Measurements from ENCODE around the gene DMRT1. TPM values are rescaled to one million over a fixed set of nuclear protein-coding genes. Genes with fewer than 3 reads are reported as not detected.
A peak's percentile ranks its signal among the peaks of the same experiment; 100 is the strongest.

Gene DMRT1
- total RNA-seq, 2 donors from 2014 or later: not detected

- TF ChIP-seq, protein P1, sequence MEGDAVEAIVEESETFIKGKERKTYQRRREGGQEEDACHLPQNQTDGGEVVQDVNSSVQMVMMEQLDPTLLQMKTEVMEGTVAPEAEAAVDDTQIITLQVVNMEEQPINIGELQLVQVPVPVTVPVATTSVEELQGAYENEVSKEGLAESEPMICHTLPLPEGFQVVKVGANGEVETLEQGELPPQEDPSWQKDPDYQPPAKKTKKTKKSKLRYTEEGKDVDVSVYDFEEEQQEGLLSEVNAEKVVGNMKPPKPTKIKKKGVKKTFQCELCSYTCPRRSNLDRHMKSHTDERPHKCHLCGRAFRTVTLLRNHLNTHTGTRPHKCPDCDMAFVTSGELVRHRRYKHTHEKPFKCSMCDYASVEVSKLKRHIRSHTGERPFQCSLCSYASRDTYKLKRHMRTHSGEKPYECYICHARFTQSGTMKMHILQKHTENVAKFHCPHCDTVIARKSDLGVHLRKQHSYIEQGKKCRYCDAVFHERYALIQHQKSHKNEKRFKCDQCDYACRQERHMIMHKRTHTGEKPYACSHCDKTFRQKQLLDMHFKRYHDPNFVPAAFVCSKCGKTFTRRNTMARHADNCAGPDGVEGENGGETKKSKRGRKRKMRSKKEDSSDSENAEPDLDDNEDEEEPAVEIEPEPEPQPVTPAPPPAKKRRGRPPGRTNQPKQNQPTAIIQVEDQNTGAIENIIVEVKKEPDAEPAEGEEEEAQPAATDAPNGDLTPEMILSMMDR (IDR thresholded peaks at IDR 0.05): no peak
- H3K36me3 ChIP-seq: no peaks in the 10 kb centered on the region
- no peak overlapping the region for H3K9ac ChIP-seq (ENCODE audit: low read depth in 2 of 2, low read length in 2 of 2)
- intact Hi-C loops (cut with DNase I): no loop called here
- H3K4me1 ChIP-seq: peaks cover 14% of the 10 kb centered on the region
- H3K27ac ChIP-seq: no peak overlapping the region
- H3K9me3 ChIP-seq: no peaks in the 10 kb centered on the region
- DNase-seq: no peak
- peaks cover 72% of the 10 kb centered on the region for H3K27me3 ChIP-seq
- H3K4me3 ChIP-seq: no peak overlapping the region
Measured at GRCh38 chr9:967903-968641, 126.6 kb downstream of the DMRT1 start.

DNA sequence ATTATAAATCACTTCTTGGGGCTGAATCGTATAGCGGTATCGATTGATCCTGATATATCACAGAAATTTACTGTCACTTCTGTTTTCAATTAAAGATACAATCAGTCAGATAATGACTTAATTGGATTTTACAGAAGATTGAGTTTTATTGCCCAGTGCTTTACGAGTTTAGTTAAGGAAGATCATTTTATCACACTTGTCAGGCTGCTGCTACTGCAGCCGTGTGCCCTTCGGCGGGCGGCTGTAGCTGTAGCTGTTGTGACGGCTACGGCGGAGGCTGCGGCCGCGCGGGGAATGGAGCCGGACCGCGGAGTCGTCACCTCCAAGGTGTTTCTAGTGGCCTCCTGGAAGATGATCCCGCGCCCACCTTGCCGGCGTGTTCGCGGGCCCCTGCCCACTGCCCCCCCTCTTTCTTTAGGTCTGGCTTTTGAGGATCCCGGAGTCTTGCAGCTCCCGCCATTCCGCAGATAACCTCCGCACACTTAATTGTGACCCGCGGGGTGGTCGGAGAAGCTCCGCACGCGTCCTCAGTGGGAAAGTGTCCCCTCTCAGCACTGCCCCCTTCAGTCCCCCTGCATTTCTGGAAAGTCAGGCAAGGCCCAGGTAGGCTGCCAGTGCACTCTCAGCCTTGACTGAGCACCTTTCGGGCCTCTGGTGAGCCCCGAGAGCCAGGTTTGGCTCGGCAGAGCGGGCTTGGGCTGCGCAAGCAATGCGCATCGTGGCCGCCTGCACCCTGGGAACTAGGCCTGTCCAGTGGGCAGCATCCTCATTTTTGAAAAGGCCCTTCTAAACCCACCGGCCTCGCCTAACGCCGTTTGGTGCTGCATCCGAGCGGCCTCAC, 128.0 kb downstream of the DMRT1 start:
- no peak overlapping the region for H3K27ac ChIP-seq
- H3K27me3 ChIP-seq: peaks cover 87% of the 10 kb centered on the region
- DNase-seq: no peak
- intact Hi-C loops (cut with DNase I): no loop called here
- TF ChIP-seq, protein P1 (IDR thresholded peaks at IDR 0.05): no peak
- H3K9ac ChIP-seq (ENCODE audit: low read depth in 2 of 2, low read length in 2 of 2): no peak overlapping the region
- H3K9me3 ChIP-seq: no peaks in the 10 kb centered on the region
- no peaks in the 10 kb centered on the region for H3K36me3 ChIP-seq
- peaks cover 14% of the 10 kb centered on the region for H3K4me1 ChIP-seq
- H3K4me3 ChIP-seq: no peak overlapping the region

GRCh38 chr9:970151-970996, 128.9 kb downstream of the DMRT1 start:
- Histone ChIP-seq H3K27me3 (peaks cover 95% of the 10 kb centered on the region), H3K36me3 (no peaks in the 10 kb centered on the region)

GRCh38 chr9:971901-972500, 130.5 kb downstream of the DMRT1 start:
- Histone ChIP-seq H3K4me3 (peak overlapping the region; percentile 41), H3K4me1 (peaks cover 14% of the 10 kb centered on the region), H3K27ac (no peak overlapping the region), H3K9ac (ENCODE audit: low read depth in 2 of 2, low read length in 2 of 2) (no peak overlapping the region), H3K36me3 (no peaks in the 10 kb centered on the region), H3K27me3 (peaks cover 96% of the 10 kb centered on the region), H3K9me3 (no peaks in the 10 kb centered on the region)
- intact Hi-C loops (cut with DNase I): no loop called here
- DNase-seq: peak; percentile 47
- TF ChIP-seq, protein P1 (IDR thresholded peaks at IDR 0.05): no peak

More at GRCh38 chr9:970151-970996, 128.9 kb downstream of the DMRT1 start:
- intact Hi-C loops (cut with DNase I): no loop called here
- H3K27ac ChIP-seq: no peak overlapping the region
- no peak for DNase-seq
- no peak overlapping the region for H3K9ac ChIP-seq (ENCODE audit: low read depth in 2 of 2, low read length in 2 of 2)
- H3K4me1 ChIP-seq: peaks cover 14% of the 10 kb centered on the region
- no peaks in the 10 kb centered on the region for H3K9me3 ChIP-seq
- H3K4me3 ChIP-seq: no peak overlapping the region
- TF ChIP-seq, protein P1 (IDR thresholded peaks at IDR 0.05): no peak

All from colonic mucosa (tissue), 4 donors.